ENCODE measurements around the gene RANBP17. TPM values are rescaled to one million over a fixed set of nuclear protein-coding genes. Genes with fewer than 3 reads are reported as not detected.
"Not testable (repeated sequence)": the region's sequence is repeated elsewhere in the genome, so short reads cannot be mapped to it uniquely, and the experiment has no call there.

The RANBP17 gene
- total and polyA plus RNA-seq, 3 experiments from 2014 or later: not detected

DNA sequence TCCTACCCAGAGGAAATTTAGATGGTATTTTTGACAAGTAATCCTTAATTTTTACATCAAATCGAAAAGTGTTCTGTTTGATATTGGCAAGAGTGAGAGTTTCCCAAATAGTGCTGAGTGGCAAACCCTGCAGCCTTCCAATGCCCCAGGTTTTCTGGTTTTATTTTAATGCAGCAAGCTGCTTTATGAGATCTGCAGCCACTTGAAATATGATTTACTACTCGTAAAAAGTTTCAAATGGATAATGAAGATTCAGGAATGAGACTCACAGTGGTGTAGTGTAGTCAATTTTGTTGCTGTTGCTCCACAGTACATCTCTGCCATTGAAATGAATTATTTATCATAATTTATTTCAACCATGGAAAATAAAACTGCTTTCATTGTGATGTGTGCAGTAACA lies 423.6 kb downstream of the RANBP17 start:
- H3K27ac Mint-ChIP-seq: no peak overlapping the region
- no peaks in the 10 kb centered on the region for H3K4me1 ChIP-seq (ENCODE audit: insufficient read depth, low read length)
- H3K4me1 Mint-ChIP-seq: no peaks in the 10 kb centered on the region
- ChIA-PET POLR2A (no interaction called here), CTCF (no interaction called here)
- H3K36me3 Mint-ChIP-seq: no peaks in the 10 kb centered on the region
- no peaks in the 10 kb centered on the region for H3K27me3 ChIP-seq (ENCODE audit: insufficient read depth, low read length, poor library complexity, severe bottlenecking)
- no peaks in the 10 kb centered on the region for H3K9me3 ChIP-seq (ENCODE audit: low read length)
- H3K4me3 ChIP-seq (ENCODE audit: low read length): no peak overlapping the region
- H3K36me3 ChIP-seq (ENCODE audit: insufficient read depth, low read length): no peaks in the 10 kb centered on the region
- H3K9me3 Mint-ChIP-seq: no peaks in the 10 kb centered on the region
- DNase-seq: no peak
- H3K4me3 Mint-ChIP-seq: no peak overlapping the region
- H3K27ac ChIP-seq (ENCODE audit: low read depth, low read length): no peak overlapping the region
- H3K27me3 Mint-ChIP-seq: peaks cover 8 to 26% of the 10 kb centered on the region in 2 donors

DNA sequence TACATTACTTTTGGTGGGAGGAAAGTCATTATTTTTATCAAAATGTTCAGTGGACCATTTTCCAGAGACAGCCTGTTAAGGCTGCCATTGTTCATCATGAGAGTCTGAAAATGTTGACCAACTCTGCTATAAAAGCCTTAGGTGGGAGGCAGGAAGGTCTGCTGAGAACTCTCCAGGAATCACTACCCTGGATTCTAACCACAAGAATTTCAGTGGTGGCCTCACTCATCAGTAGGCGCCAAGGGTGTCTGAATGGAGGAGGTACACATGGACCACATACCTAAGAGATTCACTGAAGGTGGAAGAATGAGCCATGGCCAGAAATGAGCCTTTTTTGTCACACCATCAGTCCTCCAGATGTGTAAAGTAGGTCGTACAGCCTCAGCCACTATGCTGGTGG lies 426.2 kb downstream of the RANBP17 start:
- Mint-ChIP-seq H3K36me3 (no peaks in the 10 kb centered on the region), H3K4me1 (no peaks in the 10 kb centered on the region), H3K4me3 (no peak overlapping the region), H3K9me3 (no peaks in the 10 kb centered on the region), H3K27ac (no peak overlapping the region), H3K27me3 (peaks cover 4 to 23% of the 10 kb centered on the region in 2 donors)
- Histone ChIP-seq H3K9me3 (ENCODE audit: low read length) (no peaks in the 10 kb centered on the region), H3K27me3 (ENCODE audit: insufficient read depth, low read length, poor library complexity, severe bottlenecking) (no peaks in the 10 kb centered on the region), H3K36me3 (ENCODE audit: insufficient read depth, low read length) (no peaks in the 10 kb centered on the region), H3K4me3 (ENCODE audit: low read length) (no peak overlapping the region), H3K4me1 (ENCODE audit: insufficient read depth, low read length) (no peaks in the 10 kb centered on the region), H3K27ac (ENCODE audit: low read depth, low read length) (no peak overlapping the region)
- POLR2A ChIA-PET: no interaction called here
- DNase-seq: no peak
- CTCF ChIA-PET: no interaction called here

DNA sequence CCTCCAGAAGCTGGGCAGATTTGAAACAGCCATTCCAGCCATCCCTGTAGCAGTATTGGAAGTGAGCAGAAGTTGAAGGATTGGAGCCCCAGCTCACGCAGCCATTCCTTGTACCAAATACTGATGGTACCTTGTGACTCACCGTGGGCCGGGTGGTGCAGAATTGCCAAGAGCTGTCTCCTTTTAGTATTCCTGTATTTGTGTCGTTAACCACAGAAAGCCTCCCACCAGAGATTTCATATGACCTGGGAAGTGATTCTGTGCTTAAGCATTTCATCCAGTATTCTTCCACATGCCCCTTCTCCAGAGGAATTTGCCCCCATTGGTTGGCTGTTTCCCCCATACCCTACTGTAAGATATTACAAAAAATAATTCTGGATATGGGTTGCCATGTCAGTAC lies 429.6 kb downstream of the RANBP17 start:
- DNase-seq: no peak
- H3K27me3 ChIP-seq (ENCODE audit: insufficient read depth, low read length, poor library complexity, severe bottlenecking): peaks cover 3% of the 10 kb centered on the region
- CTCF ChIA-PET: no interaction called here
- no peaks in the 10 kb centered on the region for H3K4me1 ChIP-seq (ENCODE audit: insufficient read depth, low read length)
- H3K27ac ChIP-seq (ENCODE audit: low read depth, low read length): no peak overlapping the region
- Mint-ChIP-seq H3K27me3 (peaks cover 0 to 21% of the 10 kb centered on the region in 2 donors), H3K27ac (no peak overlapping the region), H3K9me3 (no peaks in the 10 kb centered on the region), H3K36me3 (no peaks in the 10 kb centered on the region), H3K4me1 (no peaks in the 10 kb centered on the region), H3K4me3 (no peak overlapping the region)
- no peaks in the 10 kb centered on the region for H3K9me3 ChIP-seq (ENCODE audit: low read length)
- no peaks in the 10 kb centered on the region for H3K36me3 ChIP-seq (ENCODE audit: insufficient read depth, low read length)
- H3K4me3 ChIP-seq (ENCODE audit: low read length): no peak overlapping the region
- POLR2A ChIA-PET: no interaction called here

DNA sequence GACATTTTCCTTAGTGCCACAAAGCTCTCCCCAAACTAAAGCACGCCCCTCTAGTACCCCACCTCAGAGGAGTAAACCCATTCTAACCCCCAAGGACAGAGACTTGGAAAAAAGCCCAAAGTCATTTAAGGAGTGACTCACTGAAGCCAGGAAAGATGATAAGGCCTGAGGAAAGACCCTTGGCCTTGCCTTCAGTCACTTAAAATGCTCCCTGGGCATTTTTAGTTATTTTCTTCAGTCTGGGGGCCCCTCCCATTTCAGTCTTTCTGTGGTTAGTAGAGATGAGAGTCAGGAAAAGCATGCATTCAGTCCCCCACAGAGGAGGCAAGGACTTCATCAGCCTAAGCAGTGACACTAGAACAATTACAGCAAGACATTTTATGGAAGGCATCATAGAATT lies 433.5 kb downstream of the RANBP17 start:
- H3K9me3 ChIP-seq (ENCODE audit: low read length): no peaks in the 10 kb centered on the region
- H3K27ac Mint-ChIP-seq: no peak overlapping the region
- H3K4me1 ChIP-seq (ENCODE audit: insufficient read depth, low read length): no peaks in the 10 kb centered on the region
- H3K36me3 Mint-ChIP-seq: no peaks in the 10 kb centered on the region
- H3K27ac ChIP-seq (ENCODE audit: low read depth, low read length): no peak overlapping the region
- H3K4me1 Mint-ChIP-seq: no peaks in the 10 kb centered on the region
- peaks cover 0 to 22% of the 10 kb centered on the region in 2 donors for H3K27me3 Mint-ChIP-seq
- H3K9me3 Mint-ChIP-seq: no peaks in the 10 kb centered on the region
- ChIA-PET POLR2A (no interaction called here), CTCF (no interaction called here)
- no peak for DNase-seq
- no peaks in the 10 kb centered on the region for H3K36me3 ChIP-seq (ENCODE audit: insufficient read depth, low read length)
- no peak overlapping the region for H3K4me3 Mint-ChIP-seq
- H3K4me3 ChIP-seq (ENCODE audit: low read length): no peak overlapping the region
- H3K27me3 ChIP-seq (ENCODE audit: insufficient read depth, low read length, poor library complexity, severe bottlenecking): peaks cover 3% of the 10 kb centered on the region

DNA sequence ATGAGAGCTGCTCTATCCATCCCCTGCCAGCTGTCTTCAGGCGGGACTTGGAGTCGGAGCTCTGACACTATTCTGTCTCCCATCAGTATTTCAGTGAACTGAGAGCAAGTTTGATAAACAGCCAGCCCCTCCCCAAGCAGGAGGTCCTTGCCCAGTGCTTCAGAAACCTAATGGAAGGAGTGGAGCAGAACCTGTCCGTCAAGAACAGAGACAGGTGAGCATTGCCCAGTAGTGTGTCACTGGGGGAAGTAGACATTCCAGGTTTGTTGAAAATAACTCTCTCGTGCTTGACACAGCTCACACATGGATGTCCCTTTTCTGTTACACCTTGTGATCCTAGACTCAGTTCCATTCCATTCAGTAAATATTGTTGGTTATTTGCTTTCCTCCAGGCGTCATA lies 434.0 kb downstream of the RANBP17 start:
- CTCF ChIA-PET: no interaction called here

DNA sequence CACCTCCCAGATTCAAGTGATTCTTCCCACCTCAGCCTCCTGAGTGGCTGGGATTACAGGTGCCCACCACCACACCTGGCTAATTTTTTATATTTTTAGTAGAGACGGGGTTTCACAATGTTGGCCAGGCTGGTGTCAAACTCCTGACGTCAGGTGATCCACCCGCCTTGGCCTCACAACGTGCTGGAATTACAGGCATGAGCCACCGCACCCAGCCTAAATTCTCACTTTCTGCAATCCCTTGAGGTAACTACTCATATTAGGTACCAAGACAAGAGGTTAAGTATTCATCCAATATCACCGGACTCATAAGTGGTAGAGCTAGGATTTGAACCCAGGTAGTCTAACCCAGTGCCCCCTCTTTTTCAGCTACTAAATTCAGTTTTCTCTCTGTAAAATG lies 436.1 kb downstream of the RANBP17 start:
- POLR2A ChIA-PET; DNase-seq; H3K4me3 Mint-ChIP-seq; H3K27ac ChIP-seq (ENCODE audit: low read depth, low read length); H3K4me3 ChIP-seq (ENCODE audit: low read length); H3K4me1 Mint-ChIP-seq; H3K9me3 Mint-ChIP-seq; H3K36me3 ChIP-seq (ENCODE audit: insufficient read depth, low read length); CTCF ChIA-PET; H3K36me3 Mint-ChIP-seq; H3K27me3 ChIP-seq (ENCODE audit: insufficient read depth, low read length, poor library complexity, severe bottlenecking); H3K27ac Mint-ChIP-seq; H3K9me3 ChIP-seq (ENCODE audit: low read length); H3K4me1 ChIP-seq (ENCODE audit: insufficient read depth, low read length): not testable (repeated sequence)
- H3K27me3 Mint-ChIP-seq: peaks cover 2 to 42% of the 10 kb centered on the region in 2 donors

More for the DNA sequence above, 434.0 kb downstream of the RANBP17 start:
- H3K4me3 ChIP-seq (ENCODE audit: low read length): no peak overlapping the region
- Mint-ChIP-seq H3K27ac (no peak overlapping the region), H3K27me3 (peaks cover 0 to 27% of the 10 kb centered on the region in 2 donors), H3K4me1 (no peaks in the 10 kb centered on the region), H3K4me3 (no peak overlapping the region), H3K9me3 (no peaks in the 10 kb centered on the region), H3K36me3 (no peaks in the 10 kb centered on the region)
- no peaks in the 10 kb centered on the region for H3K36me3 ChIP-seq (ENCODE audit: insufficient read depth, low read length)
- POLR2A ChIA-PET: no interaction called here
- H3K9me3 ChIP-seq (ENCODE audit: low read length): no peaks in the 10 kb centered on the region
- H3K4me1 ChIP-seq (ENCODE audit: insufficient read depth, low read length): no peaks in the 10 kb centered on the region
- H3K27ac ChIP-seq (ENCODE audit: low read depth, low read length): no peak overlapping the region
- DNase-seq: no peak
- H3K27me3 ChIP-seq (ENCODE audit: insufficient read depth, low read length, poor library complexity, severe bottlenecking): peaks cover 3% of the 10 kb centered on the region

DNA sequence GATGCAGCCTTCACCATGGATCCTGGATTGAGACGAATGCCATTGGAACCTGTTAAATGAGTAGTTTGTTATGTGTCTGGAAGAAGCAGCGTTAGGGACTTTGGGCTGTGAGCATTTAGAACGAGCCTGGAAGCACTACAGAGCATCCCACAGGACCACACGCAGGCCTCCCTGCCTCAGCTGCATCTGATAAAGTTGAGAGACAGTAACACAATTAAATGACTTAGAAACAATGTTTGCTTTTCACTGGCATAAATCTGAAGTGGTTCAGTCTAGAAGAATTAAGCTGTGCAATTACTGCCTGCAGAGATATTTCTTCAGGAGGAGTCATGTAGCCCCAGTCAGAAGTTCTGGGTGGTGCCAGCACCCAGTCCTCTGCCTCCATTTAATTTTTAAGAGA lies 437.4 kb downstream of the RANBP17 start:
- POLR2A ChIA-PET: no interaction called here
- no peaks in the 10 kb centered on the region for H3K9me3 Mint-ChIP-seq
- peaks cover 6 to 50% of the 10 kb centered on the region in 2 donors for H3K27me3 Mint-ChIP-seq
- Histone ChIP-seq H3K4me3 (ENCODE audit: low read length) (no peak overlapping the region), H3K4me1 (ENCODE audit: insufficient read depth, low read length) (no peaks in the 10 kb centered on the region), H3K27me3 (ENCODE audit: insufficient read depth, low read length, poor library complexity, severe bottlenecking) (peaks cover under 1% of the 10 kb centered on the region), H3K27ac (ENCODE audit: low read depth, low read length) (no peak overlapping the region), H3K9me3 (ENCODE audit: low read length) (no peaks in the 10 kb centered on the region), H3K36me3 (ENCODE audit: insufficient read depth, low read length) (no peaks in the 10 kb centered on the region)
- no peaks in the 10 kb centered on the region for H3K36me3 Mint-ChIP-seq
- no peak overlapping the region for H3K4me3 Mint-ChIP-seq
- H3K27ac Mint-ChIP-seq: no peak overlapping the region
- CTCF ChIA-PET: no interaction called here
- DNase-seq: no peak
- H3K4me1 Mint-ChIP-seq: no peaks in the 10 kb centered on the region

DNA sequence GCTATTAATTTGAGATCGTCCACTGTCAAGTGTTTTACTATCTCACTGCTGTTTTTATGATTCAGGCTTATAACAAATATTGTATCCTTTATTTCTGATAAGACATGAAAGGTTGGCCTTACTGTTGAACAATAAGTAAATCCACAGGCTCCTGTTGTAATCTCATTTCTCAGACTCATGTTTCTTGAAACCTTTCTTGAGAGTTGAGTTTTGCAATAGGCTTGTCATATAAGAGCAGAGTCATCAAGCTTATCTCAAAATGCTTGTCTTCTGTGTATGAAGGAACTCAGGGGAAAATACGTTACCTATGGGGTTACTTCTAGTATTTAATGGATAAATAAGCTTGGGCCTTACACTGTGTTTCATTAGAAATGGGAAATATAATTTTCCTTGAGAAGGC lies 438.0 kb downstream of the RANBP17 start:
- H3K36me3 Mint-ChIP-seq: no peaks in the 10 kb centered on the region
- POLR2A ChIA-PET: no interaction called here
- H3K4me3 Mint-ChIP-seq: no peak overlapping the region
- H3K27me3 ChIP-seq (ENCODE audit: insufficient read depth, low read length, poor library complexity, severe bottlenecking): peaks cover 2% of the 10 kb centered on the region
- DNase-seq: no peak
- H3K27ac Mint-ChIP-seq: no peak overlapping the region
- no peak overlapping the region for H3K27ac ChIP-seq (ENCODE audit: low read depth, low read length)
- no peaks in the 10 kb centered on the region for H3K4me1 ChIP-seq (ENCODE audit: insufficient read depth, low read length)
- H3K9me3 ChIP-seq (ENCODE audit: low read length): no peaks in the 10 kb centered on the region
- no peaks in the 10 kb centered on the region for H3K36me3 ChIP-seq (ENCODE audit: insufficient read depth, low read length)
- H3K4me3 ChIP-seq (ENCODE audit: low read length): no peak overlapping the region
- peaks cover 6 to 53% of the 10 kb centered on the region in 2 donors for H3K27me3 Mint-ChIP-seq
- H3K4me1 Mint-ChIP-seq: no peaks in the 10 kb centered on the region
- CTCF ChIA-PET: no interaction called here
- no peaks in the 10 kb centered on the region for H3K9me3 Mint-ChIP-seq

DNA sequence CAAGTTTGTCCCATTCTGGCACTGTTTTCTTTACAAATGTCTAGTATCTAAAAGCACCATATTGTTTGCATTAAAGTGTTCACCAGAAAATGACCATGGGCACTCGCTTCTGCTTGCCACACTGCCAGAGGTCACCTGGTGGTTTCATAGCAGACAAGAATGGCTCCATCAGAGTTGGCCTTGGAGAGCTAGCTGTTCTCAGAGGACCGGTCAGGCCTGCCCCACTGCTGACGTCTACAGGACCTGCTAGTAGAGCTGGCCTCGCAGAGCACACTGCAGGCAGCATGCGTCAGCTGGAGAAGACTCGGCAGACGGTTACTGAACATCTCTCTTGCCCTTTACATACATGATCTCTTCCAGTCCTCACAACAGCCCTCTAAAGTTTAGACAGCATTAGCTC lies 438.5 kb downstream of the RANBP17 start:
- H3K27me3 Mint-ChIP-seq: peaks cover 11 to 58% of the 10 kb centered on the region in 2 donors
- DNase-seq: no peak
- H3K36me3 ChIP-seq (ENCODE audit: insufficient read depth, low read length): no peaks in the 10 kb centered on the region
- H3K9me3 Mint-ChIP-seq: no peaks in the 10 kb centered on the region
- H3K4me3 Mint-ChIP-seq: no peak overlapping the region
- peaks cover 7% of the 10 kb centered on the region for H3K27me3 ChIP-seq (ENCODE audit: insufficient read depth, low read length, poor library complexity, severe bottlenecking)
- no peak overlapping the region for H3K27ac Mint-ChIP-seq
- no peaks in the 10 kb centered on the region for H3K36me3 Mint-ChIP-seq
- no peaks in the 10 kb centered on the region for H3K4me1 ChIP-seq (ENCODE audit: insufficient read depth, low read length)
- ChIA-PET CTCF (no interaction called here), POLR2A (no interaction called here)
- no peak overlapping the region for H3K27ac ChIP-seq (ENCODE audit: low read depth, low read length)
- H3K4me3 ChIP-seq (ENCODE audit: low read length): no peak overlapping the region
- no peaks in the 10 kb centered on the region for H3K4me1 Mint-ChIP-seq
- H3K9me3 ChIP-seq (ENCODE audit: low read length): no peaks in the 10 kb centered on the region

All from CD8-positive, alpha-beta memory T cell (primary cell).